ENCODE measurements around the gene SVEP1. TPM values are rescaled to one million over a fixed set of nuclear protein-coding genes. Genes with fewer than 3 reads are reported as not detected.
A peak's percentile ranks its signal among the peaks of the same experiment; 100 is the strongest.

SVEP1 gene
- total and polyA plus RNA-seq, 2 experiments from 2014 or later: 1.9 to 4.4 TPM

DNA sequence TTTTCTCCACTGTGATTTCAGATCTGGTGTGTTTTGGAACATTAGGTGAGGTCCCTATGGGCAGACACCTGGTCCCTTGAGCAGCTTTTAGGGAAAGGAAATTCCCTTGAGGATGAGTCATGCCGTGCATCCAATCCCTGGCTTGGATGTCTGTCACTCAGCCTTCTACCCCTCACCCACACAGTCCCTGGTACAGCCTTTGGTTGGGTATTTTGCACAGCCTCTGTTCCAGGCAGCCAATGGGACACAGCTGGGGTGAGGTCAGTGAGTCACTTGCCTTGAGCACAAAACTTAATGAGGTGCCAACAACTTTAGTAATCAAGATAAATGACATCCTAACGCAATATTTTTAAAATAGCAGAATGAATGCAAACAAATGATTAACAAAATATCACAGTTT lies 22.7 kb upstream of the SVEP1 start:
- DNase-seq (ENCODE audit: low read depth in 1 of 2, low spot score in 1 of 2): no peak
- Histone ChIP-seq H3K27ac (no peak overlapping the region), H3K36me3 (no peaks in the 10 kb centered on the region), H3K9me3 (ENCODE audit: low read depth) (no peaks in the 10 kb centered on the region), H3K27me3 (no peaks in the 10 kb centered on the region), H3K4me1 (ENCODE audit: low read depth) (no peaks in the 10 kb centered on the region), H3K4me3 (no peak overlapping the region)
- TF ChIP-seq, protein P1, sequence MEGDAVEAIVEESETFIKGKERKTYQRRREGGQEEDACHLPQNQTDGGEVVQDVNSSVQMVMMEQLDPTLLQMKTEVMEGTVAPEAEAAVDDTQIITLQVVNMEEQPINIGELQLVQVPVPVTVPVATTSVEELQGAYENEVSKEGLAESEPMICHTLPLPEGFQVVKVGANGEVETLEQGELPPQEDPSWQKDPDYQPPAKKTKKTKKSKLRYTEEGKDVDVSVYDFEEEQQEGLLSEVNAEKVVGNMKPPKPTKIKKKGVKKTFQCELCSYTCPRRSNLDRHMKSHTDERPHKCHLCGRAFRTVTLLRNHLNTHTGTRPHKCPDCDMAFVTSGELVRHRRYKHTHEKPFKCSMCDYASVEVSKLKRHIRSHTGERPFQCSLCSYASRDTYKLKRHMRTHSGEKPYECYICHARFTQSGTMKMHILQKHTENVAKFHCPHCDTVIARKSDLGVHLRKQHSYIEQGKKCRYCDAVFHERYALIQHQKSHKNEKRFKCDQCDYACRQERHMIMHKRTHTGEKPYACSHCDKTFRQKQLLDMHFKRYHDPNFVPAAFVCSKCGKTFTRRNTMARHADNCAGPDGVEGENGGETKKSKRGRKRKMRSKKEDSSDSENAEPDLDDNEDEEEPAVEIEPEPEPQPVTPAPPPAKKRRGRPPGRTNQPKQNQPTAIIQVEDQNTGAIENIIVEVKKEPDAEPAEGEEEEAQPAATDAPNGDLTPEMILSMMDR (IDR thresholded peaks at IDR 0.05; ENCODE audit: low read depth, low read length): no peak

DNA sequence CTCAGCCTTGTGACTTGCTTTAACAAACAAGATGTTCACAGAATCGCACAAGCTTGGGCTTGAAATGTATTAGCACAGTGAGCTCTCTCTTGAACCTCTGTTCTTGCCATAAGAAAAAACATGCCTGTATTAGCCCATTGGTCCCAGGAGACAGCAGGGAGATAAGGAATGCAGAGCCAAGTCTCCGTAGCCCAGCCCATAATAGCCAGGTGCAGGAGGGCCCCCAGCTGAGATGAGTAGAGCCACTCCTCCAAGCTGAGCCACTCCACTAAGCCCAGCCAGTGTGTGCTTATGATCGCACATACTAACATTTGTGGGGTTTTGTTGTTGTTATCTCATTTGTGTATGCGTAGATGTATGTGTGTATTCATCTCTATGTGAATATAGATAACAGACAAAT lies 21.6 kb upstream of the SVEP1 start:
- DNase-seq (ENCODE audit: low read depth in 1 of 2, low spot score in 1 of 2): no peak
- no peak overlapping the region for H3K4me3 ChIP-seq
- H3K36me3 ChIP-seq: no peaks in the 10 kb centered on the region
- TF ChIP-seq, protein P1 (IDR thresholded peaks at IDR 0.05; ENCODE audit: low read depth, low read length): no peak
- H3K9me3 ChIP-seq (ENCODE audit: low read depth): no peaks in the 10 kb centered on the region
- H3K27ac ChIP-seq: no peak overlapping the region
- no peaks in the 10 kb centered on the region for H3K27me3 ChIP-seq
- no peaks in the 10 kb centered on the region for H3K4me1 ChIP-seq (ENCODE audit: low read depth)

DNA sequence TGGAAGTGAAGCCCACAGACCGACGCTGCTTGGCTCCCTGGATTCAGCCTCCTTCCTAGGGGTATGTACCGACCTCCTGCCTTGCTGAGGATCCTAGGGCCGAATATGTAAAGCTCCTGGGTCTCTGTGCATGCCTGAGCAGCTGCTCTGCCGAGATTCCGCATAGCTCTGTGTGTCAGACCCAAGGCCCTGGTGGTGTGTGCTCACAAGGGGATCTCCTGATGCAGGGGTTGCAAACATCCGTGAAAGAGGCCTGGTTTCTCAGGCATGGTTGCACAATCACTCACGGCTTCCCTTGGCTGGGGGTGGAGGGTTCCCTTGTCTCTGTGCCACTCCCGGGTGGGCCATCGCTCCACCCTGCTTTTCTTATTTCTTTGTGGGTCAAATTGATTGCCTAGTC lies 19.9 kb upstream of the SVEP1 start:
- Histone ChIP-seq H3K4me1 (ENCODE audit: low read depth) (no peaks in the 10 kb centered on the region), H3K4me3 (no peak overlapping the region), H3K9me3 (ENCODE audit: low read depth) (no peaks in the 10 kb centered on the region), H3K27me3 (no peaks in the 10 kb centered on the region), H3K27ac (no peak overlapping the region), H3K36me3 (no peaks in the 10 kb centered on the region)
- DNase-seq (ENCODE audit: low read depth in 1 of 2, low spot score in 1 of 2): peak in 1 of 2 donors; percentile 73
- TF ChIP-seq, protein P1 (IDR thresholded peaks at IDR 0.05; ENCODE audit: low read depth, low read length): no peak

DNA sequence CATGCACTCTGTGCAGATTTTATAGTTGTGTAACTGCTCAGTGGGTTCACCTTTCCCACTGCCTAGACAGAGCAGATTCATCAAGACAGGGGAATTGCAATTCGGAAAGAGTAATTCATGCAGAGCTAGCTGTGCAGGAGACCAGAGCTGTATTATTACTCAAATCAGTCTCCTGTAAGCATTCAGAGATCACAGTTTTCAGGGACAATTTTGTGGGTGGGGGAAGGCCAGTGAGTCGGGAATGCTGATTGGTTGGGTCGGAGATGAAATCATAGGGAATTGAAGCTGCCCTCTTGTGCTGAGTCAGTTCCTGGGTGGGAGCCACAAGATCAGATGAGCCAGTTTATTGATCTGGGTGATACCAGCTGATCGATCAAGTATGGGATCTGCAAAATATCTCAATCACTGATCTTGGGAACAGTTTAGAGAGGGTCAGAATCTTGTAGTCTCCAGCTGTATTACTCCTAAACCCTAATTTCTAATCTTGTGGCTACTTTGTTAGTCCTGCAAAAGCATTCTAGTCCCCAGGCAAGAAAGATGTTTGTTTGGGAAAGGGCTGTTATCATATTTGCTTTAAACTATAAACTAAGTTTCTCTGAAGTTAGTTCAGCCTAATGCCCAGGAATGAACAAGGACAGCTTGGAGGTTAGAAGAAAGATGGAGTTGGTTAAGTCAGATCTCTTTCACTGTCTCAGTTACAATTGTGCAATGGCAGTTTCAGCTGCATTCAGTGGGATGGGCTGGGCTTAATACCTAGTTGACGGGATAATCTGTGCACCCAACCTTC lies 12.7 kb upstream of the SVEP1 start:
- Histone ChIP-seq H3K9me3 (ENCODE audit: low read depth) (no peaks in the 10 kb centered on the region), H3K4me1 (ENCODE audit: low read depth) (no peaks in the 10 kb centered on the region), H3K27ac (no peak overlapping the region), H3K27me3 (no peaks in the 10 kb centered on the region), H3K4me3 (no peak overlapping the region), H3K36me3 (no peaks in the 10 kb centered on the region)
- DNase-seq (ENCODE audit: low read depth in 1 of 2, low spot score in 1 of 2): no peak
- TF ChIP-seq, protein P1 (IDR thresholded peaks at IDR 0.05; ENCODE audit: low read depth, low read length): no peak

DNA sequence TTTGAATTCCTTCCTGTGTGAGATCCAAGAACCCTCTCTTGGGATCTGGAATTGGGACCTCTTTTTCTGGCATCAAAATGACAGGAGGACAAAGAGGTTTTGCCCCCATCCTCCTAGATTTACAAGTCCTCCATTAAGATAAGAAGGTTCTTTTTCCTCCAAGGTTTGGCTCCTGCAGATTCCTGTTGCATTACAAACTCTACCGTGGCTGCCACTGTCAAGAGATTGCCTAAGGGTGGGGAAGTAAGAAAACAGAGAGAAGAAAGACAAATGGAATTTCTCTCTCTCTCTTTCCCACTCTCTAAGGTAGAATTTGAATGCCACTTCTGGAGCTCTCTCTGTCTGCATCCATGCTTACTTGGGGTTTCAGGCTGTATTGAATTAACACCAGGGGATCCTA lies 12.0 kb upstream of the SVEP1 start:
- H3K27me3 ChIP-seq: no peaks in the 10 kb centered on the region
- TF ChIP-seq, protein P1 (IDR thresholded peaks at IDR 0.05; ENCODE audit: low read depth, low read length): no peak
- no peak overlapping the region for H3K27ac ChIP-seq
- H3K36me3 ChIP-seq: no peaks in the 10 kb centered on the region
- peak in 1 of 2 donors; percentile 36 for DNase-seq (ENCODE audit: low read depth in 1 of 2, low spot score in 1 of 2)
- H3K4me1 ChIP-seq (ENCODE audit: low read depth): no peaks in the 10 kb centered on the region
- H3K4me3 ChIP-seq: no peak overlapping the region
- H3K9me3 ChIP-seq (ENCODE audit: low read depth): no peaks in the 10 kb centered on the region

All from cardiac muscle cell (in vitro differentiated cells and primary cell).